SK-N-SH treated with all-trans-retinoic acid at 6 μM for 48 hours (cell line): Measurements from ENCODE around the gene HS6ST3.

Experiments
- ATAC-seq: fragments of 200-7000 bp; cut with Tn5 transposase; 3 replicates; pipeline ENCODE4 v1.9.1; 2020; ENCODE audit warnings: mild to moderate bottlenecking, moderate library complexity
- ARNTL ChIP-seq: fragments of 450-650 bp; formaldehyde crosslinking; IDR thresholded peaks from 2 replicates; pipeline ENCODE4 v1.5.0; 2020; ENCODE audit warnings: low read depth, mild to moderate bottlenecking, moderate library complexity, borderline replicate concordance
- BACH2 ChIP-seq: fragments of 250-450 bp; sonication (Bioruptor Pico); IDR thresholded peaks from 2 replicates; pipeline ENCODE4 v1.9.0; 2021; ENCODE audit warnings: mild to moderate bottlenecking, borderline replicate concordance
- CSDC2 ChIP-seq: fragments of 250-450 bp; sonication (Bioruptor Pico); IDR thresholded peaks from 2 replicates; pipeline ENCODE4 v1.5.0; 2020; ENCODE audit warnings: mild to moderate bottlenecking, moderate library complexity
- ESRRG ChIP-seq: fragments of 250-450 bp; sonication (Bioruptor Pico); IDR thresholded peaks from 2 replicates; pipeline ENCODE4 v1.6.1; 2021; ENCODE audit warnings: mild to moderate bottlenecking
- GLIS3 ChIP-seq: fragments of 250-450 bp; sonication (Bioruptor Pico); IDR thresholded peaks from 2 replicates; pipeline ENCODE4 v1.5.0; 2020; ENCODE audit warnings: mild to moderate bottlenecking, moderate library complexity
- ISL1 ChIP-seq: fragments of 250-450 bp; sonication (Bioruptor Pico); IDR thresholded peaks from 2 replicates; pipeline ENCODE4 v2.1.2; 2022; ENCODE audit warnings: mild to moderate bottlenecking, moderate library complexity
- OSR1 ChIP-seq: fragments of 250-450 bp; sonication (Bioruptor Pico); IDR thresholded peaks from 2 replicates; pipeline ENCODE4 v1.8.0; 2022; ENCODE audit warnings: moderate library complexity, mild to moderate bottlenecking, inconsistent platforms
- PATZ1 ChIP-seq: fragments of 250-450 bp; sonication (Bioruptor Pico); IDR thresholded peaks from 2 replicates; pipeline ENCODE4 v1.8.0; 2020; ENCODE audit warnings: mild to moderate bottlenecking, moderate library complexity, borderline replicate concordance
- PPARA ChIP-seq: fragments of 250-450 bp; sonication (Bioruptor Pico); IDR thresholded peaks from 2 replicates; pipeline ENCODE4 v1.5.0; 2020; ENCODE audit warnings: mild to moderate bottlenecking, borderline replicate concordance
- RARB ChIP-seq: fragments of 250-450 bp; sonication (Bioruptor Pico); IDR thresholded peaks from 2 replicates; pipeline ENCODE4 v1.8.0; 2021; ENCODE audit warnings: mild to moderate bottlenecking, moderate library complexity
- SNAI2 ChIP-seq: fragments of 250-450 bp; sonication (Bioruptor Pico); IDR thresholded peaks from 2 replicates; pipeline ENCODE4 v1.5.0; 2020; ENCODE audit warnings: mild to moderate bottlenecking, moderate library complexity
- TCF4 ChIP-seq: fragments of 250-450 bp; sonication (Bioruptor Pico); IDR thresholded peaks from 2 replicates; pipeline ENCODE4 v1.8.0; 2021; ENCODE audit warnings: mild to moderate bottlenecking, moderate library complexity, borderline replicate concordance
- TOX ChIP-seq: fragments of 250-450 bp; sonication (Bioruptor Pico); IDR thresholded peaks from 2 replicates; pipeline ENCODE4 v1.8.0; 2021; ENCODE audit warnings: mild to moderate bottlenecking, moderate library complexity, borderline replicate concordance
- TSHZ2 ChIP-seq: fragments of 250-450 bp; sonication (Bioruptor Pico); IDR thresholded peaks from 2 replicates; pipeline ENCODE4 v1.5.0; 2020; ENCODE audit warnings: mild to moderate bottlenecking, moderate library complexity
- ZC3H10 ChIP-seq: fragments of 250-450 bp; sonication (Bioruptor Pico); IDR thresholded peaks from 2 replicates; pipeline ENCODE4 v1.5.1; 2021; ENCODE audit warnings: mild to moderate bottlenecking, moderate library complexity
- ZFP3 ChIP-seq: fragments of 250-450 bp; sonication (Bioruptor Pico); IDR thresholded peaks from 2 replicates; pipeline ENCODE4 v1.5.0; 2020; ENCODE audit warnings: mild to moderate bottlenecking, moderate library complexity
- ZFP30 ChIP-seq: fragments of 450-650 bp; formaldehyde crosslinking; IDR thresholded peaks from 2 replicates; pipeline ENCODE4 v1.5.0; 2022; ENCODE audit warnings: mild to moderate bottlenecking, moderate library complexity
- ZNF565 ChIP-seq: fragments of 450-650 bp; formaldehyde crosslinking; conservative IDR thresholded peaks from 2 replicates; pipeline ENCODE4 v1.5.0; 2020; ENCODE audit warnings: low read depth, mild to moderate bottlenecking, moderate library complexity
- ZNF70 ChIP-seq: fragments of 450-650 bp; formaldehyde crosslinking; IDR thresholded peaks from 2 replicates; pipeline ENCODE4 v1.5.0; 2020; ENCODE audit warnings: mild to moderate bottlenecking, moderate library complexity
- ZNF8 ChIP-seq: fragments of 450-650 bp; formaldehyde crosslinking; IDR thresholded peaks from 2 replicates; pipeline ENCODE4 v1.5.0; 2020; ENCODE audit warnings: mild to moderate bottlenecking, moderate library complexity
- TF ChIP-seq, protein P1 (sequence below): fragments of 250-450 bp; sonication (Bioruptor Pico); IDR thresholded peaks from 2 replicates; pipeline ENCODE4 v1.8.0; 2021; ENCODE audit warnings: low read depth, mild to moderate bottlenecking, moderate library complexity, borderline replicate concordance
- TF ChIP-seq, protein P2 (sequence below): fragments of 250-450 bp; sonication (Bioruptor Pico); IDR thresholded peaks from 2 replicates; pipeline ENCODE4 v1.5.1; 2021; ENCODE audit warnings: mild to moderate bottlenecking, moderate library complexity
- TF ChIP-seq, protein P3 (sequence below): fragments of 250-450 bp; sonication (Bioruptor Pico); IDR thresholded peaks from 2 replicates; pipeline ENCODE4 v1.5.1; 2020; ENCODE audit warnings: low read depth, mild to moderate bottlenecking, moderate library complexity

The HS6ST3 gene

DNA sequence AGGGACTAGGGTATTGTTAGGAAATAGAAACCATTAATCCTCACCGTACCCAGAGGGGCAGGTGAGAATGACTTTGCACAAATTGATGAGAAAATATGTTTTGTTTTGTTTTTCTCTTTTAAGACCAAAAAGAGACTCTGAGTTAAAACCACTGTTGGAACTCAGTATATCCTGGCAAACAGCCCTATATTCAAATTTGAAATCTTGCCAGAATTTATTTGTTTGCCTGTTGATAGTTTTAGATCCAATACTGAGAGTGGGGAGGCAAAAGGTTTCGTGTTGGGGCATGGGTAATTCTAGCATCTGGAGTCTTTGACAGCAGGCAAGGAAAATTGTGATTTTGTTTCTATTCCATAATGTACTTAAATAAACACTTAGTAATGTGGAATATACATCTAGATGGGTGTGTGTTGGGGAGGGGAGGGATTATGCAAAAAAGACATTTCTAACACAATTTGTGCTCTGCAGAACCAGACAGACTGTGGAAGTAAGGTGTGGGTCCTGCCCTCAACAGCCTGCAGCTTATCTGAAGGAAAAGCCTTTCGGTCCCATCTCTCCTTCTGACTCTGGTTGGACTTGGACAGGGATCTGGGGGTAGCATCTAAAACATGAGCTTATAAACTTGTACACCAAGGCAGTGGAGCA lies 713.7 kb downstream of the HS6ST3 start (continued):
- TF ChIP-seq TCF4 (CRISPR knock-in tag) (no peak), SNAI2 (no peak), ZNF70 (CRISPR knock-in tag) (no peak), ARNTL (CRISPR knock-in tag) (no peak), RARB (no peak), ZC3H10 (CRISPR knock-in tag) (no peak)
- TF ChIP-seq, all 23 proteins: peak for 0

GRCh38 chr13:96804174-96804573 lies 714.3 kb downstream of the HS6ST3 start:
- ATAC-seq = no peak
- TF ChIP-seq ARNTL (CRISPR knock-in tag) (no peak), ISL1 (no peak), ZNF8 (CRISPR knock-in tag) (no peak), GLIS3 (CRISPR knock-in tag) (no peak), RARB (no peak), ZFP3 (CRISPR knock-in tag) (no peak), ZNF565 (no peak), BACH2 (no peak), TCF4 (CRISPR knock-in tag) (no peak), ZC3H10 (CRISPR knock-in tag) (no peak), SNAI2 (no peak), OSR1 (CRISPR knock-in tag) (no peak), CSDC2 (CRISPR knock-in tag) (no peak), PATZ1 (CRISPR knock-in tag) (no peak)
- TF ChIP-seq, protein P1, sequence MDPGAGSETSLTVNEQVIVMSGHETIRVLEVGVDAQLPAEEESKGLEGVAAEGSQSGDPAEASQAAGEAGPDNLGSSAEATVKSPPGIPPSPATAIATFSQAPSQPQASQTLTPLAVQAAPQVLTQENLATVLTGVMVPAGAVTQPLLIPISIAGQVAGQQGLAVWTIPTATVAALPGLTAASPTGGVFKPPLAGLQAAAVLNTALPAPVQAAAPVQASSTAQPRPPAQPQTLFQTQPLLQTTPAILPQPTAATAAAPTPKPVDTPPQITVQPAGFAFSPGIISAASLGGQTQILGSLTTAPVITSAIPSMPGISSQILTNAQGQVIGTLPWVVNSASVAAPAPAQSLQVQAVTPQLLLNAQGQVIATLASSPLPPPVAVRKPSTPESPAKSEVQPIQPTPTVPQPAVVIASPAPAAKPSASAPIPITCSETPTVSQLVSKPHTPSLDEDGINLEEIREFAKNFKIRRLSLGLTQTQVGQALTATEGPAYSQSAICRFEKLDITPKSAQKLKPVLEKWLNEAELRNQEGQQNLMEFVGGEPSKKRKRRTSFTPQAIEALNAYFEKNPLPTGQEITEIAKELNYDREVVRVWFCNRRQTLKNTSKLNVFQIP (CRISPR knock-in tag) = no peak

- ATAC-seq = no peak
- TF ChIP-seq, protein P1 (CRISPR knock-in tag) = no peak
- TF ChIP-seq RARB (no peak), SNAI2 (no peak), CSDC2 (CRISPR knock-in tag) (no peak), ISL1 (no peak), ZNF8 (CRISPR knock-in tag) (no peak), TOX (CRISPR knock-in tag) (no peak), GLIS3 (CRISPR knock-in tag) (no peak), ZFP30 (no peak), PPARA (no peak), BACH2 (no peak), ZNF565 (no peak), TSHZ2 (CRISPR knock-in tag) (no peak), ZFP3 (CRISPR knock-in tag) (no peak), PATZ1 (CRISPR knock-in tag) (no peak), TCF4 (CRISPR knock-in tag) (no peak), ESRRG (no peak)
- TF ChIP-seq, protein P2, sequence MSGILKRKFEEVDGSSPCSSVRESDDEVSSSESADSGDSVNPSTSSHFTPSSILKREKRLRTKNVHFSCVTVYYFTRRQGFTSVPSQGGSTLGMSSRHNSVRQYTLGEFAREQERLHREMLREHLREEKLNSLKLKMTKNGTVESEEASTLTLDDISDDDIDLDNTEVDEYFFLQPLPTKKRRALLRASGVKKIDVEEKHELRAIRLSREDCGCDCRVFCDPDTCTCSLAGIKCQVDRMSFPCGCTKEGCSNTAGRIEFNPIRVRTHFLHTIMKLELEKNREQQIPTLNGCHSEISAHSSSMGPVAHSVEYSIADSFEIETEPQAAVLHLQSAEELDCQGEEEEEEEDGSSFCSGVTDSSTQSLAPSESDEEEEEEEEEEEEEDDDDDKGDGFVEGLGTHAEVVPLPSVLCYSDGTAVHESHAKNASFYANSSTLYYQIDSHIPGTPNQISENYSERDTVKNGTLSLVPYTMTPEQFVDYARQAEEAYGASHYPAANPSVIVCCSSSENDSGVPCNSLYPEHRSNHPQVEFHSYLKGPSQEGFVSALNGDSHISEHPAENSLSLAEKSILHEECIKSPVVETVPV (CRISPR knock-in tag) = no peak
- TF ChIP-seq, protein P3, sequence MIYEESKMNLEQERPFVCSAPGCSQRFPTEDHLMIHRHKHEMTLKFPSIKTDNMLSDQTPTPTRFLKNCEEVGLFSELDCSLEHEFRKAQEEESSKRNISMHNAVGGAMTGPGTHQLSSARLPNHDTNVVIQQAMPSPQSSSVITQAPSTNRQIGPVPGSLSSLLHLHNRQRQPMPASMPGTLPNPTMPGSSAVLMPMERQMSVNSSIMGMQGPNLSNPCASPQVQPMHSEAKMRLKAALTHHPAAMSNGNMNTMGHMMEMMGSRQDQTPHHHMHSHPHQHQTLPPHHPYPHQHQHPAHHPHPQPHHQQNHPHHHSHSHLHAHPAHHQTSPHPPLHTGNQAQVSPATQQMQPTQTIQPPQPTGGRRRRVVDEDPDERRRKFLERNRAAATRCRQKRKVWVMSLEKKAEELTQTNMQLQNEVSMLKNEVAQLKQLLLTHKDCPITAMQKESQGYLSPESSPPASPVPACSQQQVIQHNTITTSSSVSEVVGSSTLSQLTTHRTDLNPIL (CRISPR knock-in tag) = no peak
Measured at GRCh38 chr13:96806746-96807145, 716.8 kb downstream of the HS6ST3 start.
